Endothelial cell of umbilical vein (primary cell): ENCODE data around the gene CCNY. TPM values are rescaled to one million over a fixed set of nuclear protein-coding genes. Genes with fewer than 3 reads are reported as not detected.

Experiments
- BruUV-seq: library from RNA; stranded (reverse); fragments of 400-500 nt; replicated peaks from 2 replicates; lab custom pipeline; 2021; lab: Mats Ljungman, UMichigan
- CTCF ChIA-PET: fragments of 300-600, 350-600 bp; sonication (Branson Sonifier 250); formaldehyde crosslinking; loops from one replicate; lab custom pipeline; 2021; ENCODE audit warnings: antibody characterized with exemption, inconsistent platforms; lab: Charles Lee
- POLR2A ChIA-PET: fragments of 300-600, 350-600 bp; sonication (Branson Sonifier 250); formaldehyde crosslinking; loops from one replicate; lab custom pipeline; 2021; ENCODE audit warnings: antibody characterized with exemption, inconsistent platforms; lab: Charles Lee
- DNase-seq: peaks from one replicate; pipeline ENCODE4 v3.0.0-alpha.2; 2011; ENCODE audit warnings: low read depth, low spot score
- FAIRE-seq: peaks from 2 replicates; lab custom pipeline; 2011; peaks lifted over from hg19 to GRCh38; lab: Jason Lieb, UNC
- H2AFZ ChIP-seq: 2 replicates; pipeline ENCODE4 v1.6.0; 2012; ENCODE audit warnings: low read depth, low read length, control low read depth, inconsistent platforms
- H3K27ac ChIP-seq: 2 replicates; pipeline ENCODE4 v1.5.1; 2011; ENCODE audit warnings: low read depth, mild to moderate bottlenecking, control low read depth, low read length, moderate library complexity; ENCODE audit not compliant: insufficient read depth
- H3K27me3 ChIP-seq, 2 experiments: 2 replicates each; pipeline versions ENCODE4 v1.6.0 to v1.6.1; 2011; ENCODE audit warnings: low read length in 2 of 2, mixed read lengths in 1 of 2; ENCODE audit not compliant: control insufficient read depth in 2 of 2, insufficient read depth in 2 of 2
- H3K36me3 ChIP-seq, 2 experiments: 2 replicates in 1 of 2; 3 replicates in 1 of 2; pipeline ENCODE4 v1.5.1; 2011; ENCODE audit warnings: low read length in 2 of 2, mild to moderate bottlenecking in 1 of 2, moderate library complexity in 1 of 2; ENCODE audit not compliant: control insufficient read depth in 2 of 2, insufficient read depth in 2 of 2; ENCODE audit errors: extremely low read depth in 1 of 2
- H3K4me1 ChIP-seq: 3 replicates; pipeline ENCODE4 v1.5.1; 2011; ENCODE audit warnings: mild to moderate bottlenecking, low read length; ENCODE audit not compliant: control insufficient read depth, insufficient read depth; ENCODE audit errors: extremely low read depth
- H3K4me2 ChIP-seq: 2 replicates; pipeline ENCODE4 v1.6.1; 2011; ENCODE audit warnings: low read length, control low read depth, mixed read lengths; ENCODE audit not compliant: insufficient read depth
- H3K4me3 ChIP-seq, 3 experiments: fragments of 200-600 bp in 1 of 3; sonication (generic), shearing (Covaris generic) in 1 of 3; replicated peaks in 1 of 3; 2 replicates each; pipeline ENCODE4 v1.5.1; 2011 to 2016; ENCODE audit warnings: control low read depth in 3 of 3, low read length in 3 of 3, mild to moderate bottlenecking in 2 of 3, inconsistent platforms in 1 of 3, low read depth in 1 of 3, moderate library complexity in 1 of 3; ENCODE audit not compliant: insufficient read depth in 1 of 3
- H3K79me2 ChIP-seq: 2 replicates; pipeline ENCODE4 v1.6.0; 2012; ENCODE audit warnings: low read length, inconsistent platforms; ENCODE audit not compliant: control insufficient read depth, insufficient read depth
- H3K9ac ChIP-seq: replicated peaks from 2 replicates; pipeline ENCODE3; 2011; ENCODE audit warnings: low read length, control low read depth; ENCODE audit not compliant: insufficient read depth; ENCODE audit errors: extremely low read depth
- H3K9me1 ChIP-seq: replicated peaks from 3 replicates; pipeline ENCODE4 v1.6.0; 2011; ENCODE audit warnings: mild to moderate bottlenecking, low read length; ENCODE audit not compliant: control insufficient read depth, insufficient read depth; ENCODE audit errors: extremely low read depth
- H3K9me3 ChIP-seq: replicated peaks from 2 replicates; pipeline ENCODE4 v1.5.1; 2012; ENCODE audit warnings: low read length, inconsistent platforms; ENCODE audit not compliant: control insufficient read depth, insufficient read depth
- H4K20me1 ChIP-seq: replicated peaks from 2 replicates; pipeline ENCODE3; 2011; ENCODE audit warnings: mild to moderate bottlenecking, low read length; ENCODE audit not compliant: control insufficient read depth, insufficient read depth; ENCODE audit errors: extremely low read depth
- CTCF ChIP-seq, 2 donors: IDR thresholded peaks; 1 replicate in 1 of 2; 2 replicates in 1 of 2; pipeline ENCODE4 v1.5.1; 2011; ENCODE audit warnings: low read length in 2 of 2, mild to moderate bottlenecking in 2 of 2, moderate library complexity in 2 of 2, control low read depth in 1 of 2, inconsistent platforms in 1 of 2, low read depth in 1 of 2; ENCODE audit not compliant: insufficient read depth in 1 of 2; ENCODE audit errors: extremely low read depth in 1 of 2
- EZH2 ChIP-seq: IDR thresholded peaks from 2 replicates; pipeline ENCODE4 v1.6.1; 2012; ENCODE audit warnings: borderline replicate concordance, low read depth, mild to moderate bottlenecking, moderate library complexity, low read length, inconsistent platforms; ENCODE audit not compliant: severe bottlenecking
- FOS ChIP-seq: IDR thresholded peaks from 2 replicates; pipeline ENCODE4 v1.6.1; 2011; ENCODE audit warnings: mild to moderate bottlenecking, low read length, moderate library complexity, borderline replicate concordance; ENCODE audit not compliant: insufficient read depth
- GATA2 ChIP-seq: IDR thresholded peaks from 2 replicates; pipeline ENCODE4 v1.7.0; 2011; ENCODE audit warnings: low read depth, mild to moderate bottlenecking, moderate library complexity, mixed read lengths, low read length; ENCODE audit not compliant: insufficient read length, insufficient read depth
- JUN ChIP-seq: IDR thresholded peaks from 2 replicates; pipeline ENCODE4 v1.6.1; 2011; ENCODE audit warnings: borderline replicate concordance, low read depth; ENCODE audit not compliant: insufficient read length, insufficient read depth
- MYC ChIP-seq: IDR thresholded peaks from one replicate; pipeline ENCODE4 v1.6.1; 2011; ENCODE audit warnings: mild to moderate bottlenecking, low read depth, low read length
- POLR2A ChIP-seq: IDR thresholded peaks from 2 replicates; pipeline ENCODE4 v1.6.1; 2012; ENCODE audit warnings: low read depth, mild to moderate bottlenecking, control low read depth, low read length
- POLR2AphosphoS5 ChIP-seq: IDR thresholded peaks from 2 replicates; pipeline ENCODE4 v1.6.1; 2012; ENCODE audit warnings: low read depth, mild to moderate bottlenecking, control low read depth, low read length, moderate library complexity; ENCODE audit not compliant: insufficient read depth
- dilution Hi-C: fragments of 300-500 bp; cut with MboI; formaldehyde crosslinking; loops from one replicate; pipeline ENCODE4 v1.15.0; 2019; ENCODE audit warnings: low sequenced_read_pairs; ENCODE audit not compliant: extremely low pct_ligation_motif_present
- intact Hi-C: fragments of 100-400 bp; cut with micrococcal nuclease; formaldehyde crosslinking; loops from one replicate; pipeline ENCODE4 v1.10.0; 2022
- polyA plus RNA-seq, 4 experiments: library from polyadenylated mRNA; depleted of rRNA in 3 of 4; stranded (reverse) in 3 of 4; unstranded in 1 of 4; fragments of >200 nt; gene quantifications; 2 replicates each; pipeline versions ENCODE4 v1.2.1 to v1.2.3, GENCODE V29; 2011 to 2012; ENCODE audit warnings: missing spikeins in 1 of 4
- total RNA-seq: library from RNA; stranded (reverse); gene quantifications from 2 replicates; pipeline ENCODE4 v1.2.3, GENCODE V29; 2021
- TF ChIP-seq, protein P1 (sequence below): IDR thresholded peaks from 2 replicates; pipeline ENCODE4 v1.6.1; 2011; ENCODE audit not compliant: insufficient read depth, insufficient read length

Gene CCNY
- total and polyA plus RNA-seq, 2 donors (not counting 3 experiments of a cell fraction or from before 2014, with no cell fraction given) = 61.5 to 107 TPM

DNA sequence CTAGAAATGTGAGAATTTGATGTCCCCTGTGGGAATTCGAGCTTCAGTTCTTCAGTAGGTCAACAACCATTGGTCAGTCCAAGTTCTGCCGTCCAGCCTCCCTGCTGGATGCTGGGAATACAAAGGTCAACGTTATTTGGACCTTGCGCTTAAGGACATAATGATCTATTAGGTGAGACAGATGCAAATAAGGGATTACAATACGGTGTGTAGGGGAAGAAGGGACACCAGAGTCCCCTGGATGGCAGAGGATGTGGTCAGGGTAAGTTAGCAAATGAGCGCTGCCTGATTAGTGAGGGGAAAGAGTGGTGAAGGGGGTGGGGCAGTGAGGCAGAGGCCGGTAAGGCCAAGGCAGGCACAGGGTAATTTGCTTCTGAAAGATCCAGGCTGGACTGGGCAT lies 16.2 kb downstream of the CCNY start:
- dilution Hi-C loops = no loop called here
- H3K9me1 ChIP-seq = no peaks in the 10 kb centered on the region
- peaks cover 8% of the 10 kb centered on the region for H4K20me1 ChIP-seq
- intact Hi-C loops = no loop called here
- H3K79me2 ChIP-seq = peaks cover 98% of the 10 kb centered on the region
- CTCF ChIA-PET = no interaction called here
- no peak for FAIRE-seq
- no peaks in the 10 kb centered on the region for H3K4me1 ChIP-seq
- H3K36me3 ChIP-seq = no peaks in the 10 kb centered on the region
- TF ChIP-seq CTCF (IDR thresholded peaks at IDR 0.05; ENCODE audit: extremely low read depth in 1 of 2, insufficient read depth in 1 of 2, low read depth in 1 of 2, low read length in 2 of 2) = no peak
- TF ChIP-seq JUN = no peak
- TF ChIP-seq MYC = no peak
- no peak for TF ChIP-seq FOS
- no peak for TF ChIP-seq EZH2
- H3K9ac ChIP-seq = no peak overlapping the region
- no peak for DNase-seq
- H2AFZ ChIP-seq = no peak overlapping the region
- POLR2A ChIA-PET = no interaction called here
- H3K4me3 ChIP-seq = no peak overlapping the region
- H3K9me3 ChIP-seq = no peaks in the 10 kb centered on the region
- no peaks in the 10 kb centered on the region for H3K27me3 ChIP-seq
- no peak overlapping the region for H3K4me2 ChIP-seq
- no TSS peak for BruUV-seq
- H3K27ac ChIP-seq = no peak overlapping the region

DNA sequence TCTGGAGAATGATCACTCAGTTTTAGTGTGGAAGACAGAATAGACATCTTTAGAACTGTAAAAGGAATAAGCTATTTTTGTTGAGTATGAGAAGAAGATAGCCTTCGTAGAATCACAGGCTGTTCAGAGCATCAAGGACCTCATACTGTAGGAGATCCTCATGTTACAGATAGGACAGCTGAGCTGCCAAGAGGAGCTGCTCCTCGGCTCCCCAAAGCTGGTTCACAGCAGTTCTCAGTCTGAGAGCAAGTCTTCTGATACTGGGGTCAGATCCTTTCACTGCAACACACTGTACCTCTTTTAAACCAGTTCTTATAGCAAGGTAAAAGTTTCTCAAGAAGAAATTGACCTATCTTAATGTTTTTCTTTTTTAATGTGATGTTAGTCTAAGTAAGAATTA lies 17.1 kb downstream of the CCNY start:
- Histone ChIP-seq H4K20me1 (peaks cover 8% of the 10 kb centered on the region), H3K27me3 (no peaks in the 10 kb centered on the region), H3K4me3 (no peak overlapping the region), H3K9me3 (no peaks in the 10 kb centered on the region), H2AFZ (no peak overlapping the region), H3K9me1 (no peaks in the 10 kb centered on the region), H3K9ac (no peak overlapping the region), H3K36me3 (no peaks in the 10 kb centered on the region), H3K27ac (no peak overlapping the region), H3K4me2 (no peak overlapping the region), H3K79me2 (peaks cover 98% of the 10 kb centered on the region), H3K4me1 (no peaks in the 10 kb centered on the region)
- dilution Hi-C loops (no loop called here), intact Hi-C loops (no loop called here)
- no TSS peak for BruUV-seq
- ChIA-PET CTCF (no interaction called here), POLR2A (no interaction called here)
- no peak for FAIRE-seq
- no peak for DNase-seq
- no peak for TF ChIP-seq FOS
- no peak for TF ChIP-seq POLR2AphosphoS5
- no peak for TF ChIP-seq MYC
- TF ChIP-seq GATA2 = no peak
- TF ChIP-seq POLR2A = no peak
- TF ChIP-seq EZH2 = no peak
- TF ChIP-seq, protein P1, sequence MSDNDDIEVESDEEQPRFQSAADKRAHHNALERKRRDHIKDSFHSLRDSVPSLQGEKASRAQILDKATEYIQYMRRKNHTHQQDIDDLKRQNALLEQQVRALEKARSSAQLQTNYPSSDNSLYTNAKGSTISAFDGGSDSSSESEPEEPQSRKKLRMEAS = no peak
- TF ChIP-seq CTCF (IDR thresholded peaks at IDR 0.05; ENCODE audit: extremely low read depth in 1 of 2, insufficient read depth in 1 of 2, low read depth in 1 of 2, low read length in 2 of 2) = no peak
- TF ChIP-seq JUN = no peak
